Superior temporal gyrus (tissue), 1 donor: Measurements from ENCODE around the gene TRIM46.
"Not testable (repeated sequence)": the region's sequence is repeated elsewhere in the genome, so short reads cannot be mapped to it uniquely, and the experiment has no call there.

Experiments used
- DNase-seq: peaks from one replicate; pipeline ENCODE4 v3.0.0-alpha.2; 2016; ENCODE audit errors: extremely low spot score

Gene TRIM46

DNA sequence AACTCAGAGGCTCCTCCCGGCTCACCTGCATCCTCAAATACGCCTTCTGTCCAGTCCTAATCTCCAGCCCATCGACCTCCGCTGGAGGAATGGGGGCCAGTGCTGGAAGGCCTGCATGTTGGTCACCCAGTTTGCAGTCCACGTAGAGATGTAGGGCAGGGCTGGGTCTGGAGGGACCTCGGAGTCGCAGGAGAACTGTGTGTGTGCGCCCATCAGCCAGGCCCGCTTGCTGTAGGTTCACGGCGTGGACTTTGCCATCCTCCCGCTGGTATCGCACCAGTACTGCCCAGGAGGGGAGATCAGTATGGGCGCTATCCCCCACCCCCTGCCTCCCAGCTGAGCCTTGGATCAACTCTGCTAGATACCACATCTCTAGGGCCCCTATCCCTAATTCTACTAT is 31.4 kb downstream of the TRIM46 start:
- no peak for DNase-seq

DNA sequence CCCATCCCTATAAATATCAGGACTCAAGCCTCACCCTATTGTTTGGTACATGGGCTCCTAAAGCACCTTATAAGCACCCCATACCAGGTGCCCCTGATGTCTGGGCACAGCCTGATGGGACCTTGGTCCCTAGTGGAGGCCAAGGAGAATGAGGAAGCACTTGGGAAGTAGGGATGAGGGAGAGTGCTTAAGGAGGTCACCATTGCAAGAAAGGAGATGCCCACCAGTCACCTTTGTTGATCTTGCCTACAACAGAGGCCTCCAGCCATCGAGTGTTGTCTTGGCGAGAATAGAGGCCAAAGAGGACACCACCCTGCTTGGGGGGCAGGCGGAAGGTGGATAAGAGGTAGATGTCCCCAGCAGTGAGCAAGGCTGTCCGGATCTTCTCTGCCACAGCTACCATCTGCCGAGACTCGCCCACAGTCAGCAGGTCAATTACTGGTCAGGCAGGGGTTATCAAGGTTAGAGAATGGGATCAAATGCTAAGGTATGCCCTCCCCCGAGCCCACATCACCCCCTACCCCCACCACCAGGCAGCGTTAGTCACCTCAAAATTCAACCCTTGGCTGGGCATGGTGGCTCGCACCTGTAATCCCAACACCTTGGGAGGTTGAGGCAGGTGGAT is 32.4 kb downstream of the TRIM46 start:
- no peak for DNase-seq

DNA sequence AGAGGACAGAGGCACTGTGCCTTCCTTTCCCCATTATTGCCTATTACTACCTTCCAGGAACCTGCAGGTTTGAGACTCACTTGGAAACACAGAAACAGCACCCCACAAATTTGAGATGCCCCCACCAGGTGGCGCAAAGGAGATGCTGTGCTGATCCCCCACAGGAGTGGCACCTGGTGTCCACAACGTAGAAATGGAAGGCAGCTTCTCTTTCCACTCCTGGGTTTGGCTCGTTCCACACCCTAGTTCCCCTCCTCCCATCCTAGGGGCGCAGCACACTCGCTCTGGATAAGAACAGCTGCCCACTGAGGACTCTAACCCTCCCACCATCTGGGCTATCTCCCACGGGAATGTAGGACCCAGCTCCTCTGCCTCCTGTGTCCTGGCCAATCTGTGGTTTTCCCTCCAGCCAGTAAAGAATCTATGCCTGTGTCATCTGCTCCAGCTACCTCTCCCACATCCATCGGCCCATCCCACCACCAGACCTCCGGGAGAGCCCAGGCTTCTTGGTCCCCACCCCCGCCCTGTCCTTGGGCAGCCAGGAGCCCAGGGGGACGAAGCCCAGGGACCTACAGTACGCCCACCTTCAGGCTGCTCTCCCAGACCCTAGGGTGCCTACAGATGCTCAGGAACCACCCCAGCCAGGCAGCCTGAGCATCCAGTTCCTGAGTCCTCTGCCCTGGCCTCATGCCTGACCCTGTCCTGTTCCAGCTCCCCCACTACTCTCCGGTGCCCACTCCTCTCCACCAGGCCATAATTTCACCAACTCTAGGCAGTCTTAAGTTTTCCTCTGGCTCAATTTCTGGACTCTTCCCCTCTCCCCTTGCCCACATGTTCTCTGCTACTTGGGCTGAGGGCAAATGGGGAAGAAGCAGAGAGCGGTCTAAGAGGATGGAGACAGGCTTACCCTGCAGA is 33.5 kb downstream of the TRIM46 start:
- peak; percentile 85 for DNase-seq

DNA sequence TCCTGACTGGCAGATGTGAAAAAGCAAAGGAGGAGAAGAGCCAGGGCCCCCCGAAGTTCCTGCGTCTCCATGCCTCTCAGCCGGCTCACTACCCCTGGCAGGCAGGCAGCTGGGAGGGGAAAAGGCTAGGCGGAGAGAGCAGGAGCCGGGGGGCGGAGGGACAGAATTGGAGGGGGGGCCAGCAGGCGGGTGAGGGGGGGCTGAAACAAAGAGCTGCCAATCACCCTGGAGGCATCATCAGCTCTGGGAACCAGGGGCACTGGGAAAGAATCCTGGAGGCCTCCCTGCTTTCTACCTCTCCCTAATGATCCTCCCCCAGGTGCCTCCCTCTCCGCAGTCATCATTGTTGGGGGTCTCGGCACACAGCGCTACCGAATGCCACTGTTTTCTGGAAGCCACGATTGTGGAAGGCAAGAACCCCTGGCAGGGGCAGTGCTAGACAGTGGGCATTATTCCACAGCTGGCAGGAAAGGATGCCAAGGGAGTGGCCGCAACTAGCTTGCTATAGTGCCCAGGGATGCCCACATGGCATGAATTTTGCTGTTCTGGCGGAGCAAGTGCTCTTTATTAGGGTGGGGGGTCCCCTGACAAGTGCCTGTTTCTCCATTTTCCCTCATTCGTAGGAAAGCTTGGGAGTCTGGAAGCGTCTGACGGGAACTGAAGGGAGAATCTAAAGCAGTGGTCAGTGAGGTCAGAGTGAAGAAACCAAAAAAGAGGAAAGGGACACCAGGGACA is 34.3 kb downstream of the TRIM46 start, which contains the start of gene THBS3:
TSS of gene THBS3 (minus strand) at position 92 of the 735 bp plus-strand sequence. CDS start at position 71, 21 bp downstream.
- peak; percentile 17 for DNase-seq

DNA sequence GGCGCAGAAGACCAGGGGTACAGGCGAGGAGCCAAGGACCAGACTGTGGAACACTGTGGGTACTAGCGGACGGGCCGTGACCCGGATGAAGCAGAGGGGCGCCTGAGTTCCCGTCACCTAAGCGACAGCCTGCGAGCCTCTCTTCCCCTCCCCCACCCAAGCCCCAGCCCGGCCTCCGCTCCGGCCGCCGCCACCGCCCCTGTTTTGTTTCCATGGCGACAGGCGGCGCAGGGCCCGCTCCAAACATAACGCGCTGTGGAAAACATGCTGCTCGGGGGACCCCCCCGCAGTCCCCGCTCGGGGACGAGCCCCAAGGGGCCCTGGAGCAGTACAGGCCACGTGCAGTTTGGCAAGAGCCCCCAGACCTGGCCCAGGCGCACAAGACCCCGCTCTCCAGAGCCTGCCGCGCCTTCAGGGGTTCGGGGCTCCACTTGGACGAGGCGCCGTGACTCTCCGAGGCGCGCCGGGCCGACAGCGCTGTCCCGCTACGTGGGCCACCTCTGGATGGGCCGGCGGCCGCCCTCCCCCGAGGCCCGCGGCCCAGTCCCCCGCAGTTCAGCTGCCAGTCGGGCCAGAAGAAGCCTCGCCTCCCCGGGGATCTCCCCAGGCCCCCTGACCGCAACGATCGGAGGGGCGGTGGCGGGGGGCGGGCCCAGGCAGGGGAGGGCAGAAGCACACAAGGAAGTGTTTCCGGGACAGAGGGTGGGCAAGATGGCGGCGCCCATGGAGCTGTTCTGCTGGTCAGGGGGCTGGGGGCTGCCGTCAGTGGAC is 35.1 kb downstream of the TRIM46 start, which contains the start of gene MTX1:
TSS of gene MTX1 (plus strand) at position 155 of the 771 bp plus-strand sequence. CDS start at position 265, 110 bp downstream.
- DNase-seq, result peak; percentile 82

GRCh38 chr1:155209312-155209721 is 35.7 kb downstream of the TRIM46 start:
- DNase-seq, result no peak

DNA sequence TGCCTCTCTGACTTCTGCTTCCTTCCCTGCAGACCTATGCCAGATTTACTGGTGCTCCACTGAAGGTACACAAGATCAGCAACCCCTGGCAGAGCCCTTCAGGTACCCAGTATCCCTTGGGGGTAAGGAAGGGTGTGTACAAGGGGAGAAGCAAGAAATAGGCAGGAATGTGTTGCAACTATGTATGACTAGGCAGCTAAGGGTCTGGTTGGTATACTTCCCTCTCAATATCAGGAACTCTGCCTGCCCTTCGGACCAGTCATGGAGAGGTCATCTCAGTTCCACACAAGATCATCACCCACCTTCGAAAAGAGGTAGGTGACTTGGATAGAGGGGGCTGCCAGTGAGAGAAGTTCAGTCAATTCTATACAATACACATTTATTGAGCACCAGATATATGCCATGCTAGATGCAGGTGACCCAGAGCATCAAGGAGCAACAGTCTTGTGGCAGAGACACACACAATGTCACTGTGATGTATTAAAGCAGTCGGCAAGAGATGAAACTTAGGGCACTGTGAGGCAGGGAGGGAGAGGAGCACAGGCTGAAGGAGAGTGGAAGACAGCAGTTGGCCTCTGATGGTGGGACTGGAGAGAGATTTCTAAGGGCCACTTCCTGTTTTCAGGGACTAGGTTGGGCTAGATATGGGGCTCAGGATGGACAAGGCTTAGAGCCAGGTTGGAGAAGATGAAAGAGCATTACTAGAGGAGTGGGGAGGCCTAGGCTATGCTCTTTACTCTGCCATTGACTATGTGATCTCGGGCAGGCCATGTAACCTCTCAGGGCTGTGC is 36.9 kb downstream of the TRIM46 start:
- no peak for DNase-seq

- DNase-seq, result not testable (repeated sequence)
Measured at GRCh38 chr1:155211381-155212050, 37.9 kb downstream of the TRIM46 start.

GRCh38 chr1:155212051-155212440 is 38.4 kb downstream of the TRIM46 start:
- not testable (repeated sequence) for DNase-seq

DNA sequence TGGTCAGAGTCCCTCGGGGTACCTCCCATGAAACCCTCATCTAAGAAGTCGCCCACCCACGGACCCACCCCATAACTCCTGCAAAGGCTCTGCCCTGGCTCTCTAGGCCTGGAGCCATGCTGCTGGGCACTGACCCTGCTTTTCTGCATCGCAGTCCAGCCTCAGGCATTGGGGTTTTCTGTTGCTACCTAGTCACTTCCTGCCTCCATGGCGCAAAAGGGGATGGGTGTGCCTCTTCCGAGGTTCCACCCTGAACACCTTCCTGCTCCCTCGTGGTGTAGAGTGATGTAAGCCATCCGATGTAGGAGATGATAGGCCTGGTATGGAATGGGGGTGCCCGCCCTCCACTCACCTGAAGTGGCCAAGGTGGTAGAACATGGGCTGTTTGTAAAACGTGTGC is 41.1 kb downstream of the TRIM46 start:
- DNase-seq, result not testable (repeated sequence)

- DNase-seq, result peak; percentile 98
Measured at GRCh38 chr1:155218854-155219591, 45.4 kb downstream of the TRIM46 start.

GRCh38 chr1:155219592-155220031 is 46.0 kb downstream of the TRIM46 start:
- peak; percentile 87 for DNase-seq

- not testable (repeated sequence) for DNase-seq
Measured at GRCh38 chr1:155220211-155220965, 46.7 kb downstream of the TRIM46 start.

DNA sequence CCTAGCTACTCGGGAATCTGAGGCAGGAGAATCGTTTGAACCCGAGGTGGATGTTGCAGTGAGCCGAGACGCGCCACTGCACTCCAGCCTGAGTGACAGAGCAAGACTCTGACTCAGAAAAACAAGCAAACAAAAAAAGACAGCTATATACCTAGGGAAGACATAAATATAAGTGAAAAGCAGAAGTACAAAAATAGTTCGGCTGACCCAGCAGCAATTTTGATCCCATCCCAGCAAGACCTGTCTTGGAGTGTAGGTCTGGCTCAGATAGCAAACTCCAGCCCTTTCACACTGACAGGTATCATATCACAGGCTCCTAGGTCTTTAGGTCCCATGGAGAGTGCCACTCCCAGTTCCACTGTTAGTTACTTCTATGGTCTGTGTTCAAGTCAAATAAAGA is 49.4 kb downstream of the TRIM46 start:
- DNase-seq, result no peak

DNA sequence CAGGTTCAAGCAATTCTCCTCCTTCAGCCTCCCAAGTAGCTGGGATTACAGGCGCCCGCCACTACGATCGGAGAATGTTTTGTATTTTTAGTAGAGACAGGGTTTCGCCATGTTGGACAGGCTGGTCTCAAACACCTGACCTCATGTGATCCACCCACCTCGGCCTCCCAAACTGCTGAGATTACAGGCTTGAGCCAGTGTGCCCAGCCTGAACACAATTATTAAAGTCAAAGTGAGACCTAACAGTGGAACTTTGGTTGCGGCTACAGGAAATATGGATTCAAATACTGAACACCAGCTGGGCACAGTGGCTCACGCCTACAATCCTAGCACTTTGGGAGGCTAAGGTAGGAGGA is 51.7 kb downstream of the TRIM46 start:
- DNase-seq, result not testable (repeated sequence)

- DNase-seq, result peak; percentile 69
Measured at GRCh38 chr1:155226188-155226909, 52.7 kb downstream of the TRIM46 start.

GRCh38 chr1:155226910-155227260 is 53.2 kb downstream of the TRIM46 start:
- peak; percentile 67 for DNase-seq
